Measurements from ENCODE around the gene METTL18.

GRCh38 chr1:169765580-169766331, 29.0 kb downstream of the METTL18 start:
- TF ChIP-seq CTCF (IDR thresholded peaks at IDR 0.05) (no peak), POLR2A (IDR thresholded peaks at IDR 0.05) (no peak)
